SK-N-SH (cell line): ENCODE data around the gene FNDC11. TPM values are rescaled to one million over a fixed set of nuclear protein-coding genes. Genes with fewer than 3 reads are reported as not detected.

Experiments used
- CTCF ChIA-PET: fragments of 300-600, 350-600 bp; formaldehyde crosslinking; extraction: SDS; loops from one replicate; lab custom pipeline; 2021; lab: Yijun Ruan, JAX
- POLR2A ChIA-PET: fragments of 350-600 bp; sonication (Branson Sonifier 250); formaldehyde crosslinking; extraction: SDS; loops from one replicate; lab custom pipeline; 2020; ENCODE audit warnings: antibody characterized with exemption, inconsistent platforms; lab: Yijun Ruan, JAX
- DNase-seq: peaks from one replicate; pipeline ENCODE4 v3.0.0; 2012
- H2AFZ ChIP-seq: fragments of 200-600 bp; sonication (generic); 2 replicates; pipeline ENCODE4 v1.8.1; 2016; ENCODE audit warnings: antibody characterized with exemption, mild to moderate bottlenecking, low read depth
- H3F3A ChIP-seq: fragments of 200-600 bp; sonication (generic); replicated peaks from 2 replicates; pipeline ENCODE3; 2016; ENCODE audit warnings: antibody characterized with exemption, mild to moderate bottlenecking; ENCODE audit not compliant: insufficient read depth
- H3K27ac ChIP-seq, 2 experiments: fragments of 200-500 bp in 1 of 2; fragments of 200-600 bp in 1 of 2; sonication (Bioruptor generic) in 1 of 2; sonication (generic), shearing (Covaris generic) in 1 of 2; 2 replicates each; pipeline versions ENCODE4 v1.5.1 to v1.6.1; 2014 to 2016; ENCODE audit warnings: low read depth in 2 of 2, inconsistent platforms in 1 of 2, low read length in 1 of 2, mild to moderate bottlenecking in 1 of 2, mixed read lengths in 1 of 2
- H3K27me3 ChIP-seq: fragments of 200-600 bp; sonication (generic), shearing (Covaris generic); 2 replicates; pipeline ENCODE4 v1.6.1; 2016; ENCODE audit warnings: mixed run types; ENCODE audit not compliant: insufficient read depth
- H3K36me3 ChIP-seq, 2 experiments: fragments of 200-500 bp in 1 of 2; fragments of 200-600 bp in 1 of 2; sonication (Bioruptor generic) in 1 of 2; sonication (generic) in 1 of 2; replicated peaks in 1 of 2; 2 replicates each; pipeline versions ENCODE3 to v1.5.1; 2014 to 2016; ENCODE audit warnings: low read length in 1 of 2, mild to moderate bottlenecking in 1 of 2; ENCODE audit not compliant: insufficient read depth in 2 of 2, control insufficient read depth in 1 of 2
- H3K4me1 ChIP-seq, 2 experiments: fragments of 200-500 bp in 1 of 2; fragments of 200-600 bp in 1 of 2; sonication (Bioruptor generic) in 1 of 2; sonication (generic), shearing (Covaris generic) in 1 of 2; 2 replicates each; pipeline versions ENCODE4 v1.5.1 to v1.6.1; 2014 to 2016; ENCODE audit warnings: low read depth in 1 of 2, low read length in 1 of 2, mixed run types in 1 of 2; ENCODE audit not compliant: insufficient read depth in 2 of 2, control insufficient read depth in 1 of 2
- H3K4me2 ChIP-seq: fragments of 200-600 bp; sonication (generic), shearing (Covaris generic); 2 replicates; pipeline ENCODE4 v1.6.1; 2017; ENCODE audit warnings: mixed run types
- H3K4me3 ChIP-seq, 2 experiments: fragments of 200-500 bp in 1 of 2; fragments of 200-600 bp in 1 of 2; sonication (Bioruptor generic) in 1 of 2; sonication (generic), shearing (Covaris generic) in 1 of 2; 2 replicates each; pipeline versions ENCODE4 v1.5.1 to v1.8.1; 2014 to 2016; ENCODE audit warnings: low read depth in 2 of 2, inconsistent platforms in 1 of 2, low read length in 1 of 2, mild to moderate bottlenecking in 1 of 2, mixed read lengths in 1 of 2, moderate library complexity in 1 of 2
- H3K79me2 ChIP-seq: fragments of 200-600 bp; sonication (generic); 2 replicates; pipeline ENCODE4 v1.8.1; 2017; ENCODE audit warnings: mild to moderate bottlenecking; ENCODE audit not compliant: insufficient read depth
- H3K9ac ChIP-seq: fragments of 200-600 bp; sonication (generic); 2 replicates; pipeline ENCODE4 v1.6.1; 2017; ENCODE audit warnings: mixed run types
- H3K9me2 ChIP-seq: fragments of 200-600 bp; sonication (generic); 2 replicates; pipeline ENCODE4 v1.6.1; 2017; ENCODE audit warnings: mixed run types
- H3K9me3 ChIP-seq: fragments of 200-600 bp; sonication (generic); 2 replicates; pipeline ENCODE4 v1.6.1; 2017; ENCODE audit warnings: mixed run types, mild to moderate bottlenecking, moderate library complexity
- H4K20me1 ChIP-seq: fragments of 200-600 bp; sonication (generic); 2 replicates; pipeline ENCODE4 v1.6.1; 2017; ENCODE audit warnings: mild to moderate bottlenecking, mixed run types; ENCODE audit not compliant: insufficient read depth
- CHD2 ChIP-seq: fragments of 150-350 bp; IDR thresholded peaks from 2 replicates; pipeline ENCODE4 v1.6.1; 2018; ENCODE audit warnings: low read length; ENCODE audit not compliant: partially characterized antibody
- CTCF ChIP-seq: fragments of 200-600 bp; sonication (generic); IDR thresholded peaks from 2 replicates; pipeline ENCODE4 v1.6.1; 2017; ENCODE audit warnings: antibody characterized with exemption, mild to moderate bottlenecking, moderate library complexity
- ELF1 ChIP-seq: IDR thresholded peaks from 2 replicates; pipeline ENCODE4 v1.4.0; 2012
- FOSL2 ChIP-seq: IDR thresholded peaks from 2 replicates; pipeline ENCODE4 v1.4.0; 2012; ENCODE audit warnings: low read depth, mild to moderate bottlenecking, moderate library complexity, borderline replicate concordance
- JUND ChIP-seq: IDR thresholded peaks from 2 replicates; pipeline ENCODE4 v1.4.0; 2012
- MEF2A ChIP-seq: IDR thresholded peaks from 2 replicates; pipeline ENCODE4 v1.4.0; 2012; ENCODE audit warnings: low read depth, borderline replicate concordance
- PBX3 ChIP-seq: IDR thresholded peaks from 2 replicates; pipeline ENCODE4; 2012
- POLR2AphosphoS5 ChIP-seq: IDR thresholded peaks from 2 replicates; pipeline ENCODE4 v1.6.1; 2012; ENCODE audit warnings: low read depth, low read length
- RCOR1 ChIP-seq: fragments of 150-350 bp; IDR thresholded peaks from 2 replicates; pipeline ENCODE4 v1.6.1; 2017; ENCODE audit warnings: antibody characterized with exemption, low read length
- REST ChIP-seq: IDR thresholded peaks from 2 replicates; pipeline ENCODE4 v1.6.1; 2012; ENCODE audit warnings: mild to moderate bottlenecking, low read depth, low read length, moderate library complexity
- SIN3A ChIP-seq: IDR thresholded peaks from 2 replicates; pipeline ENCODE4 v1.6.1; 2012; ENCODE audit warnings: low read depth, mild to moderate bottlenecking, low read length, moderate library complexity, borderline replicate concordance
- TAF1 ChIP-seq: IDR thresholded peaks from 2 replicates; pipeline ENCODE4 v1.6.1; 2012; ENCODE audit warnings: low read depth, mild to moderate bottlenecking, low read length, moderate library complexity, borderline replicate concordance
- WGBS: methylation state at CpG from one replicate; pipeline ENCODE4 v1.1.6; 2017; ENCODE audit warnings: low lambda C conversion rate; 5-methylcytosine and 5-hydroxymethylcytosine counted together
- polyA plus RNA-seq, 3 experiments: library from polyadenylated mRNA; depleted of rRNA; stranded (reverse); fragments of >200 nt; gene quantifications; 2 replicates each; pipeline ENCODE4 v1.2.3, GENCODE V29; 2012

Gene FNDC11
- polyA plus RNA-seq, 1 of the 3 experiments (the other 2 are of a cell fraction), result 5.5 TPM

- TF ChIP-seq PBX3 (no peak), CTCF (no peak), FOSL2 (no peak), CHD2 (no peak), POLR2AphosphoS5 (no peak)
These were observed 13.6 kb downstream of the FNDC11 start (continued) for GRCh38 chr20:63567386-63568169.

DNA sequence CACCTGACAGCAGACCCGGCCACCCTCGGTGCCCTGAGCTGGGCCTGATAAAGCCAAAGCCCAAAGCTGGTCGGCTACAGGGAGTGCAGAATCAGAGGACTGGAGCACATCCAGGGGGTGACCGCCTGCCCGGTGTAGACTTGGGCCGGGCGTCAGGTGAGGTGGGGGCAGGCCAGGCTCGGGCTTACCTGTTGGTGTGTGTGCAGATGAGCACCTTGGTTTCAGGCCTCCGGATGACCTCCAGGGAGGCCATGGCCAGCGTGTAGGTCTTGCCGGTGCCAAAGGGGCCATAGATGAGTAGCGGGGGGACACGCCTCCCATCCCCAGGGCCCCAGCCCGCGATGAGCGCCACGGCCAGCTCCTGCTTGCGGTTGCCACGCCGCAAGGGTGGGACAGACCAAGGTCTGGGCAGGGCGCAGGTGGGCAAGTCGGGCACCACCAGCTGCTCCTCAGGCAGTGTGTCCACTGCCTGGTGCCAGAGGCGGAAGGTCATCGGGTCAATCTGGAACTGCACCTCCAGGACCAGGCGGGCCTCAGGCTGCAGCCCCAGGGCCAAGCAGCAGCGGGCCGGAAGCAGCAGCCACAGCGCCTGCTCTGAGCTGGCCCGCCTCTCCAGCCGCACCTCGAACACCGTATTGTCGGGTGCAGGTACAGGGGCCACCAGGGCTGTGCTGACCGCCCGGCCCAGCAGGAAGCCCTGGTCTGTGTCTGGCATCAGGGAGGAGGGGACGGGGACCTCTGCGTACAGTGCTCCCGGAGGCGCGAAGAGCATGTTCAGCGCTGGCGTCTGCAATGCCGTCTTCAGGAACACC, 14.4 kb downstream of the FNDC11 start:
- DNase-seq, result no peak
- Histone ChIP-seq H3K36me3 (peaks cover 0 to 22% of the 10 kb centered on the region in 2 experiments), H3F3A (no peaks in the 10 kb centered on the region), H3K27me3 (no peaks in the 10 kb centered on the region), H4K20me1 (no peaks in the 10 kb centered on the region), H3K9me3 (no peaks in the 10 kb centered on the region), H2AFZ (no peak overlapping the region), H3K27ac (no peak overlapping the region), H3K4me2 (no peak overlapping the region), H3K4me3 (no peak overlapping the region), H3K79me2 (peaks cover 5% of the 10 kb centered on the region; the same call in 1 of the 2 replicates), H3K4me1 (peaks cover 0 to 5% of the 10 kb centered on the region in 2 experiments; a peak in 1 of 4 replicates), H3K9me2 (no peaks in the 10 kb centered on the region), H3K9ac (no peak overlapping the region)
- ChIA-PET CTCF (interaction anchor here (3.6 kb wide), 1 partner anchor 31 kb away, joined by 12 read pairs; the partner anchor contains the start of gene PTK6), POLR2A (no interaction called here)
- 89% methylated on average over 7 of the region's 43 CpGs for WGBS
- TF ChIP-seq MEF2A, result no peak
- no peak for TF ChIP-seq REST
- TF ChIP-seq CHD2, result no peak
- TF ChIP-seq JUND, result no peak
- TF ChIP-seq ELF1, result no peak
- no peak for TF ChIP-seq FOSL2
- no peak for TF ChIP-seq SIN3A
- no peak for TF ChIP-seq RCOR1
- no peak for TF ChIP-seq TAF1
